AG08396 (cell line): ENCODE measurements around the gene RIN3.
A peak's percentile ranks its signal among the peaks of the same experiment; 100 is the strongest.
"Not testable (repeated sequence)": the region's sequence is repeated elsewhere in the genome, so short reads cannot be mapped to it uniquely, and the experiment has no call there.

Experiments
- DNase-seq: peaks from one replicate; pipeline ENCODE4 v3.0.0; 2012; ENCODE audit warnings: low spot score, mixed read lengths

Gene RIN3

GRCh38 chr14:92673601-92674150 lies 160.1 kb downstream of the RIN3 start:
- DNase-seq, result no peak

- DNase-seq, result no peak
Observed at GRCh38 chr14:92675421-92675820, 161.8 kb downstream of the RIN3 start.

- no peak for DNase-seq
Observed at GRCh38 chr14:92675976-92676375, 162.4 kb downstream of the RIN3 start.

- DNase-seq, result no peak
Observed at GRCh38 chr14:92676403-92677086, 163.0 kb downstream of the RIN3 start.

- no peak for DNase-seq
Observed at GRCh38 chr14:92677087-92677668, 163.6 kb downstream of the RIN3 start.

GRCh38 chr14:92677955-92678354 lies 164.4 kb downstream of the RIN3 start:
- no peak for DNase-seq

- DNase-seq, result no peak
Observed at GRCh38 chr14:92678766-92679165, 165.2 kb downstream of the RIN3 start.

- no peak for DNase-seq
Observed at GRCh38 chr14:92679246-92679645, 165.7 kb downstream of the RIN3 start.

- DNase-seq, result not testable (repeated sequence)
Observed at GRCh38 chr14:92680330-92680729, 166.7 kb downstream of the RIN3 start.

GRCh38 chr14:92680781-92681650 lies 167.4 kb downstream of the RIN3 start:
- DNase-seq, result peak; percentile 86

- DNase-seq, result no peak
Observed at GRCh38 chr14:92683041-92683440, 169.5 kb downstream of the RIN3 start.

GRCh38 chr14:92684801-92685560 lies 171.4 kb downstream of the RIN3 start:
- no peak for DNase-seq

GRCh38 chr14:92685784-92686355 lies 172.3 kb downstream of the RIN3 start:
- DNase-seq, result no peak

- DNase-seq, result no peak
Observed at GRCh38 chr14:92686411-92686899, 172.9 kb downstream of the RIN3 start.

- DNase-seq, result peak; percentile 95
Observed at GRCh38 chr14:92686900-92687427, 173.4 kb downstream of the RIN3 start.

GRCh38 chr14:92687681-92688433 lies 174.3 kb downstream of the RIN3 start:
- no peak for DNase-seq

GRCh38 chr14:92688434-92689375 lies 175.1 kb downstream of the RIN3 start:
- no peak for DNase-seq

GRCh38 chr14:92690171-92691011 lies 176.8 kb downstream of the RIN3 start:
- DNase-seq, result peak; percentile 57
